Tibial nerve (tissue), 4 donors: Measurements from ENCODE around the gene ANKRD44. TPM values are rescaled to one million over a fixed set of nuclear protein-coding genes. Genes with fewer than 3 reads are reported as not detected.

ENCODE experiments used
- DNase-seq, 2 donors: peaks; one replicate each; pipeline ENCODE4 v3.0.0-alpha.2; 2019; ENCODE audit warnings: low spot score in 2 of 2
- H3K27ac ChIP-seq, 4 donors: fragments of 200-600 bp; sonication (generic) in 3 of 4; one replicate each; pipeline ENCODE4 v1.5.1; 2017 to 2019; ENCODE audit warnings: mild to moderate bottlenecking in 1 of 4
- H3K27me3 ChIP-seq, 2 donors: fragments of 200-600 bp; sonication (generic) in 1 of 2; one replicate each; pipeline versions ENCODE4 v1.5.1 to v1.6.0; 2017 to 2019
- H3K36me3 ChIP-seq, 3 donors: fragments of 200-600 bp; sonication (generic); one replicate each; pipeline ENCODE4 v1.5.1; 2018 to 2019
- H3K4me1 ChIP-seq, 4 donors: fragments of 200-600 bp; sonication (generic) in 3 of 4; one replicate each; pipeline ENCODE4 v1.5.1; 2017 to 2019
- H3K4me3 ChIP-seq, 4 donors: fragments of 200-600 bp; sonication (generic) in 3 of 4; one replicate each; pipeline ENCODE4 v1.5.1; 2017 to 2019; ENCODE audit warnings: mild to moderate bottlenecking in 1 of 4, moderate library complexity in 1 of 4
- H3K9me3 ChIP-seq, 4 donors: fragments of 200-600 bp; sonication (generic) in 3 of 4; one replicate each; pipeline ENCODE4 v1.5.1; 2017 to 2019
- EP300 ChIP-seq, 2 donors: sonication (generic); formaldehyde crosslinking; IDR thresholded peaks; one replicate each; pipeline ENCODE4 v1.6.1; 2017; ENCODE audit warnings: antibody characterized with exemption in 2 of 2, mild to moderate bottlenecking in 1 of 2
- POLR2A ChIP-seq, 2 donors: fragments of 450-650 bp; IDR thresholded peaks; one replicate each; pipeline ENCODE4 v1.6.1; 2017; ENCODE audit warnings: antibody characterized with exemption in 2 of 2, mild to moderate bottlenecking in 2 of 2, moderate library complexity in 2 of 2
- WGBS, 2 donors: methylation state at CpG; one replicate each; pipeline ENCODE4 v1.1.5; 2018; 5-methylcytosine and 5-hydroxymethylcytosine counted together
- total RNA-seq, 4 donors: library from RNA; depleted of rRNA; stranded (reverse); fragments of >200 nt; gene quantifications; one replicate each; pipeline ENCODE4 v1.1.0, GENCODE V29; 2016
- TF ChIP-seq, protein P1 (sequence below), 5 experiments: fragments of 200-600 bp in 3 of 5; fragments of 450-650 bp in 2 of 5; sonication (generic) in 3 of 5; IDR thresholded peaks; one replicate each; pipeline ENCODE4 v1.5.1; 2016 to 2019; ENCODE audit warnings: antibody characterized with exemption in 5 of 5, mild to moderate bottlenecking in 3 of 5, moderate library complexity in 2 of 5

The ANKRD44 gene
- total RNA-seq, 4 donors from 2014 or later, result 28.5 to 48.9 (median 41.5) TPM

DNA sequence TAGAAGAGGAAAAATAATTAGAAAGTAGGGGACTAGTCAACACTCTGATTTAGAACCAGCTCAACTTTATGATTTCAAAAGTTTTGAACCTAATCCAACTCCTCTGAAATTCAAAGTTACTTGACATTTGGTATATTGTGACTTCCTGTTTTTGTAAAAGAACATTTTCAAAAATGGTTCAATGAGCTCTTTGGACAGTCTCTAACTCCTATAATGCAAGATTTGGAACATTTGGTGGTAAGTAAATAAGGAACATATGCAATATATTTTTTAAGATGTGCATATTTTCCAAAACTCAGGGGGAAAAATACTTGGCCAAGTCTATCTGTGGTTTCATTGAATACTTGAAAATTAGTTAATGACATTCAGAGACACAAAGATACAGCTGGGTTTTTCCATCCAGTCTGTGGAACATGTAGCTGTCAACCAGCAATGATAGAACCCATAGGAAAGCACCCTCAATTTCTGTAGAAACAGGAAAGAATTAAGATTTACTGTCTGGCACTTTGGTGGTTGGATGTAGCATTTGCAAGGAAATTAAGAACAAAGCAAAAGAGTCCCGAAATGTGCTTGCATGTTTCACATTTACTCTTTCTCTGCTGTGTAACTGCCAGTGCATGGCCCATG is 17.0 kb upstream of the ANKRD44 start:
- Histone ChIP-seq H3K27me3 (no peaks in the 10 kb centered on the region), H3K36me3 (no peaks in the 10 kb centered on the region), H3K4me3 (no peak overlapping the region), H3K4me1 (peaks cover 0 to 16% (median 8%) of the 10 kb centered on the region in 4 donors), H3K27ac (no peak overlapping the region), H3K9me3 (no peaks in the 10 kb centered on the region)
- TF ChIP-seq EP300 (IDR thresholded peaks at IDR 0.05) (no peak), POLR2A (IDR thresholded peaks at IDR 0.05) (no peak)
- TF ChIP-seq, protein P1, sequence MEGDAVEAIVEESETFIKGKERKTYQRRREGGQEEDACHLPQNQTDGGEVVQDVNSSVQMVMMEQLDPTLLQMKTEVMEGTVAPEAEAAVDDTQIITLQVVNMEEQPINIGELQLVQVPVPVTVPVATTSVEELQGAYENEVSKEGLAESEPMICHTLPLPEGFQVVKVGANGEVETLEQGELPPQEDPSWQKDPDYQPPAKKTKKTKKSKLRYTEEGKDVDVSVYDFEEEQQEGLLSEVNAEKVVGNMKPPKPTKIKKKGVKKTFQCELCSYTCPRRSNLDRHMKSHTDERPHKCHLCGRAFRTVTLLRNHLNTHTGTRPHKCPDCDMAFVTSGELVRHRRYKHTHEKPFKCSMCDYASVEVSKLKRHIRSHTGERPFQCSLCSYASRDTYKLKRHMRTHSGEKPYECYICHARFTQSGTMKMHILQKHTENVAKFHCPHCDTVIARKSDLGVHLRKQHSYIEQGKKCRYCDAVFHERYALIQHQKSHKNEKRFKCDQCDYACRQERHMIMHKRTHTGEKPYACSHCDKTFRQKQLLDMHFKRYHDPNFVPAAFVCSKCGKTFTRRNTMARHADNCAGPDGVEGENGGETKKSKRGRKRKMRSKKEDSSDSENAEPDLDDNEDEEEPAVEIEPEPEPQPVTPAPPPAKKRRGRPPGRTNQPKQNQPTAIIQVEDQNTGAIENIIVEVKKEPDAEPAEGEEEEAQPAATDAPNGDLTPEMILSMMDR (IDR thresholded peaks at IDR 0.05), result no peak
- no peak for DNase-seq
- WGBS, 2 donors, result 40 to 44% methylated on average over 1 of the region's 1 CpG

DNA sequence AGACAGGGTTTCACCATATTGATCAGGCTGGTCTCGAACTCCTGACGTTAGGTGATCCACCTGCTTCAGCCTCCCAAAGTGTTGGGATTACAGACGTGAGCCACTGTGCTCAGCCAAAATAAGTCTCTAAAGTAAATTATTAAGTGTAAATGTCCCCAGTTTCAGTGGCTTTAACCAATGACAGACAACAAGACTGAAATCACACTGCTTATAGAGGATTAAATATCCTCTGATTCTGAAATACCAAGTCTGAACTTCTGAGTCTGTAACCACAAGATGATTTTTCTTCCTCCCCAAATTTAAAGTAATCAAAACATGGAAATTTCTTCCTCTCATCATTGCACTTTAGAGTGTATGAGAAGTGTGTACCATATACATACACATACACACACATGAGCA is 16.5 kb upstream of the ANKRD44 start:
- no peaks in the 10 kb centered on the region for H3K9me3 ChIP-seq
- TF ChIP-seq EP300 (IDR thresholded peaks at IDR 0.05), result no peak
- TF ChIP-seq, protein P1 (IDR thresholded peaks at IDR 0.05), result no peak
- no peak for TF ChIP-seq POLR2A (IDR thresholded peaks at IDR 0.05)
- no peaks in the 10 kb centered on the region for H3K27me3 ChIP-seq
- WGBS, 2 donors, result 84 to 87% methylated on average over 3 of the region's 3 CpGs
- H3K4me1 ChIP-seq, result peaks cover 0 to 16% (median 8%) of the 10 kb centered on the region in 4 donors
- H3K27ac ChIP-seq, result no peak overlapping the region
- no peak for DNase-seq
- H3K36me3 ChIP-seq, result no peaks in the 10 kb centered on the region
- no peak overlapping the region for H3K4me3 ChIP-seq

DNA sequence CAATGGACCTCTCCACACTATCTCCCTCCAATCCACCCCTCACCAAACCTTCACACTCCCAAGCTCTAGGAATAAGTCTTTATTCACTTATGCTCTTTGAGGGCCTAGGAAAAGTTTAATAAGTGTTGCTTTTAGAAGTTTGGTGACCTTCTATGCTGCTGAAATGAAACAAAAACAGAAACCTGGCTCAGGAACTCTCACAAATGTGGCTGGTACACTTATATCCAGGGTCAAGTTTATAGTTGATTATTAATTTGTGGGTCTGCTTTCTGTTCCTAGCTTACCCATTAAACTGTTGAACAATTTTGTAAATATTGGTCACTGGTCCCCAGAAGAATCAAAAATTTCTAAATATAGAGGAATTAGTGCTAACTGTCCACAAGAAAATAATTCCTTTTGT is 14.2 kb upstream of the ANKRD44 start:
- Histone ChIP-seq H3K4me1 (peaks cover 0 to 16% (median 8%) of the 10 kb centered on the region in 4 donors), H3K36me3 (no peaks in the 10 kb centered on the region), H3K27me3 (no peaks in the 10 kb centered on the region), H3K4me3 (no peak overlapping the region), H3K9me3 (no peaks in the 10 kb centered on the region), H3K27ac (no peak overlapping the region)
- TF ChIP-seq EP300 (IDR thresholded peaks at IDR 0.05) (no peak), POLR2A (IDR thresholded peaks at IDR 0.05) (no peak)
- TF ChIP-seq, protein P1 (IDR thresholded peaks at IDR 0.05), result no peak
- no peak for DNase-seq

DNA sequence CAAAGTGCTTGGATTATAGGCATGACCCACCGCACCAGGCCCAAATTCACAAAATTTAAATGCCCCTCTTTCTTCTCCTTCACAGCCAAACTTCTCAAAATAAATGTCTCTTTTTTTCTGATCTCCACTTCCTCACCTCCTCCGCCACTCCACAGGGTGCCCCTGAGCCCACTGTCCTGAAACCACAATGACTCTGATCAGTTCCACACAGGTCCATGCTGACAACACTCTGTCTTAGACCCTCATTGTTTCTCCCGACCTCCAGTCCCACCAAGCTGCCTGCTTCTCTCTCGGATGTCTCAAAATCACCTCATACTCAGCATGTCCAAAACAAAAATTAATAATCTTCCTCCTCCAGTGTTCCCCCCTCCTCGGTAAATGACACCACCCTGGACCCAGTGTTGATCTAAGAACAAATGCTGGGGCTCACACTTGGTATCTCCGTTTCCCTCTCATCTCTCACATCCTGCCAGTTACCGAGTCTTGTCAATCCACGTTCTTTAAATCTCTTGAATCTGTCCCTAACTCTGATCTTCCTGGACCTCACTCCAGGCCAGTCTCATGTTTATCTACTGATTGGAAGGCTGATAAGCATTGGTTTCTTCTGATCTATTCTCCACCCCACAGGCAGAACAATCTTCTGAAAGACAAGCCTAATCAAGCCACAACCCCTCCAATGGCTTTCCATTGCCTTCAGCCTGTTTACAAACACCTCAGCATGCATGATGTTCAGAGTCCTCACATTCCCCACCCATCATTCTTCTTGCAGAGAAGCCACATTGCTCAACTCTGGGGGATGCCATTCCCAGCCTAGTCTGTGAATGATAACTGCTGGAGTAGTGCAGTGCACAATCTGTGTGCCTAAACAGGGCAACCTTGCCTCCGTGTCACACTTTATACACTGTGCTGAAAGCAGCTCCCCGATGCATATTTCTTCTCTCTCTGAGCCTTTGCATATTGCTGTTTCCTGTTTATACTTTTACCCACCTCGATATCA is 12.4 kb upstream of the ANKRD44 start:
- WGBS, 2 donors, result 77 to 80% methylated on average over 11 of the region's 11 CpGs
- Histone ChIP-seq H3K4me3 (no peak overlapping the region), H3K4me1 (peaks cover 0 to 12% (median 7%) of the 10 kb centered on the region in 4 donors), H3K27me3 (no peaks in the 10 kb centered on the region), H3K36me3 (no peaks in the 10 kb centered on the region), H3K9me3 (no peaks in the 10 kb centered on the region), H3K27ac (no peak overlapping the region)
- no peak for TF ChIP-seq EP300 (IDR thresholded peaks at IDR 0.05)
- TF ChIP-seq POLR2A (IDR thresholded peaks at IDR 0.05), result no peak
- TF ChIP-seq, protein P1 (IDR thresholded peaks at IDR 0.05), result no peak
- DNase-seq, result no peak

DNA sequence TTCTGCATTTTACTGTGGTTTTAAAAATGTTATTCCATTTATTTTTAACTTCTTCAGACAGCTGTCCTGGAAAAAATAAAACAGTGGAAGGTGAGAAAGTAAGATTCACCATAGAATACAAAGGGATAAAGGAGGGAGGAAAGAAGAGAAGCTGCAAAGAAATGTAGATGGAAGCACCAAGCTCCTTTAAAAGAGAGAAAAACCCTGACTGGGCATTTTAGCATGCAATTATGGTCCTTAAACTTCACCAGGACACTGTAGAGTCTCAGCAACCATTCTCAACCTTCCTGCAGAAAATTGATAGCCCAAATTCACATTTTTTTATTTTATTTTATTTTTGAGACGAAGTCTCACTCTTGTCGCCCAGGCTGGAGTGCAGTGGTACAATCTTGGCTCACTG is 11.6 kb upstream of the ANKRD44 start:
- H3K4me3 ChIP-seq, result no peak overlapping the region
- no peaks in the 10 kb centered on the region for H3K27me3 ChIP-seq
- DNase-seq, result no peak
- no peak for TF ChIP-seq POLR2A (IDR thresholded peaks at IDR 0.05)
- TF ChIP-seq EP300 (IDR thresholded peaks at IDR 0.05), result no peak
- TF ChIP-seq, protein P1 (IDR thresholded peaks at IDR 0.05), result no peak
- H3K36me3 ChIP-seq, result no peaks in the 10 kb centered on the region
- whole genome bisulfite sequencing, 2 donors, result 95% methylated on average over 2 of the region's 2 CpGs
- peaks cover 0 to 3% (median 2%) of the 10 kb centered on the region in 4 donors for H3K4me1 ChIP-seq
- H3K9me3 ChIP-seq, result no peaks in the 10 kb centered on the region
- no peak overlapping the region for H3K27ac ChIP-seq
